Large intestine (tissue), 3 donors: Measurements from ENCODE around the gene STEEP1. TPM values are rescaled to one million over a fixed set of nuclear protein-coding genes. Genes with fewer than 3 reads are reported as not detected.

Source experiments
- DNase-seq, 2 donors: peaks; one replicate each; pipeline versions ENCODE4 v3.0.0 to v3.0.0-alpha.2; 2013
- H3K27ac ChIP-seq: one replicate; pipeline ENCODE4 v1.5.1; 2013; ENCODE audit warnings: low read length
- H3K27me3 ChIP-seq: 2 replicates; pipeline ENCODE4 v1.6.1; 2013; ENCODE audit warnings: low read length; ENCODE audit not compliant: control insufficient read depth, insufficient read depth
- H3K36me3 ChIP-seq: 2 replicates; pipeline ENCODE4 v1.6.1; 2013; ENCODE audit warnings: low read length; ENCODE audit not compliant: control insufficient read depth, insufficient read depth
- H3K4me1 ChIP-seq: one replicate; pipeline ENCODE4 v1.6.1; 2013; ENCODE audit warnings: low read length; ENCODE audit not compliant: control insufficient read depth, insufficient read depth
- H3K4me3 ChIP-seq: one replicate; pipeline ENCODE4 v1.5.1; 2013; ENCODE audit warnings: low read length
- H3K9me3 ChIP-seq: one replicate; pipeline ENCODE4 v1.6.1; 2013; ENCODE audit warnings: mild to moderate bottlenecking, low read depth, low read length, moderate library complexity; ENCODE audit not compliant: control insufficient read depth
- WGBS: methylation state at CpG from one replicate; pipeline ENCODE4 v1.1.5; 2013; ENCODE audit warnings: low lambda C conversion rate; ENCODE audit not compliant: insufficient coverage; 5-methylcytosine and 5-hydroxymethylcytosine counted together
- polyA plus RNA-seq: library from polyadenylated mRNA; unstranded; fragments of 120-200 nt; gene quantifications from one replicate; pipeline ENCODE4 v1.2.1, GENCODE V29; 2013

STEEP1 gene
- polyA plus RNA-seq, 1 donor: 24.5 TPM

- Histone ChIP-seq H3K27me3 (no peaks in the 10 kb centered on the region), H3K4me3 (no peak overlapping the region), H3K4me1 (no peaks in the 10 kb centered on the region), H3K27ac (no peak overlapping the region), H3K9me3 (no peaks in the 10 kb centered on the region), H3K36me3 (no peaks in the 10 kb centered on the region)
- no CpG with 5 or more reads among the region's 8 CpGs for WGBS
- peak in 1 of 2 donors; percentile 34 for DNase-seq
Observed at GRCh38 chrX:119488749-119489148, 76.5 kb downstream of the STEEP1 start.

Other genes starting within 250 kb of the STEEP1 start
- gene SLC25A43, start 166.1 kb downstream of the STEEP1 start, polyA plus RNA-seq: 13.2 TPM
- 559 TPM for gene SLC25A5, start 97.0 kb downstream of the STEEP1 start, polyA plus RNA-seq
- gene UBE2A, start 9.2 kb upstream of the STEEP1 start, polyA plus RNA-seq: 61.6 TPM
- 8.5 TPM for gene NKRF, start 41.0 kb upstream of the STEEP1 start, polyA plus RNA-seq
- 29.2 TPM for gene SEPTIN6, start 127.8 kb upstream of the STEEP1 start, polyA plus RNA-seq
- gene SOWAHD, start 193.2 kb upstream of the STEEP1 start, polyA plus RNA-seq: 4.4 TPM
- gene RPL39, start 226.2 kb upstream of the STEEP1 start, polyA plus RNA-seq: 4,156 TPM